PC-9 (cell line): ENCODE results near the gene TRAPPC10. TPM values are rescaled to one million over a fixed set of nuclear protein-coding genes. Genes with fewer than 3 reads are reported as not detected.

Experiments used
- BruUV-seq: library from RNA; stranded (reverse); fragments of 400-500 nt; replicated peaks from 2 replicates; lab custom pipeline; 2021; lab: Mats Ljungman, UMichigan
- CTCF ChIA-PET: fragments of 300-600 bp; sonication (Branson Sonifier 250); formaldehyde crosslinking; loops from one replicate; lab custom pipeline; 2022; ENCODE audit warnings: antibody characterized with exemption; lab: Charles Lee
- POLR2A ChIA-PET: fragments of 300-600 bp; sonication (Branson Sonifier 250); formaldehyde crosslinking; loops from one replicate; lab custom pipeline; 2022; ENCODE audit warnings: antibody characterized with exemption; ENCODE audit not compliant: unreplicated experiment; lab: Charles Lee
- DNase-seq, 2 experiments: peaks; one replicate each; pipeline versions ENCODE4 v3.0.0 to v3.0.0-alpha.2; 2015 to 2022; ENCODE audit warnings: mixed read lengths in 1 of 2
- H2AFZ ChIP-seq: fragments of 200-600 bp; sonication (generic); 2 replicates; pipeline ENCODE4 v1.8.1; 2017; ENCODE audit warnings: antibody characterized with exemption
- H3F3A ChIP-seq: fragments of 200-600 bp; sonication (generic); 2 replicates; pipeline ENCODE4 v1.8.1; 2017; ENCODE audit warnings: antibody characterized with exemption, mild to moderate bottlenecking, low read depth; ENCODE audit not compliant: insufficient read depth
- H3K27ac ChIP-seq: fragments of 200-600 bp; sonication (generic); 2 replicates; pipeline ENCODE4 v1.6.1; 2016; ENCODE audit warnings: mixed run types
- H3K27me3 ChIP-seq: fragments of 200-600 bp; sonication (generic); 2 replicates; pipeline ENCODE4 v1.6.1; 2016; ENCODE audit warnings: low read depth, mixed run types; ENCODE audit not compliant: insufficient read depth
- H3K36me3 ChIP-seq: fragments of 200-600 bp; sonication (generic); 2 replicates; pipeline ENCODE4 v1.6.1; 2016; ENCODE audit warnings: low read depth, mixed run types
- H3K4me1 ChIP-seq: fragments of 200-600 bp; sonication (generic); replicated peaks from 2 replicates; pipeline ENCODE4 v1.6.1; 2016; ENCODE audit warnings: mixed run types; ENCODE audit not compliant: insufficient read depth
- H3K4me2 ChIP-seq: fragments of 200-600 bp; sonication (generic); 2 replicates; pipeline ENCODE4 v1.6.1; 2017; ENCODE audit warnings: mixed run types
- H3K4me3 ChIP-seq: fragments of 200-600 bp; sonication (generic); 2 replicates; pipeline ENCODE4 v1.6.1; 2016; ENCODE audit warnings: mixed run types
- H3K79me2 ChIP-seq: fragments of 200-600 bp; sonication (generic); 2 replicates; pipeline ENCODE4 v1.6.1; 2017; ENCODE audit warnings: low read depth, mixed run types
- H3K9me2 ChIP-seq: fragments of 200-600 bp; sonication (generic); 2 replicates; pipeline ENCODE4 v1.8.1; 2017; ENCODE audit warnings: mild to moderate bottlenecking; ENCODE audit not compliant: insufficient read depth
- H3K9me3 ChIP-seq: fragments of 200-600 bp; sonication (generic); 2 replicates; pipeline ENCODE4 v1.8.1; 2016; ENCODE audit warnings: low read depth; ENCODE audit not compliant: insufficient read depth
- H4K20me1 ChIP-seq: fragments of 200-600 bp; sonication (generic); 2 replicates; pipeline ENCODE4 v1.8.1; 2017; ENCODE audit not compliant: insufficient read depth
- CTCF ChIP-seq: fragments of 200-600 bp; sonication (generic); conservative IDR thresholded peaks from 2 replicates; pipeline ENCODE4 v1.6.1; 2017; ENCODE audit warnings: mixed run types, antibody characterized with exemption, mild to moderate bottlenecking, moderate library complexity
- EZH2 ChIP-seq: fragments of 200-600 bp; sonication (generic); IDR thresholded peaks from 2 replicates; pipeline ENCODE4 v1.8.0; 2017; ENCODE audit warnings: antibody characterized with exemption, low read depth
- intact Hi-C: fragments of 100-400 bp; cut with micrococcal nuclease; formaldehyde crosslinking; loops from one replicate; pipeline ENCODE4 v1.10.0; 2022; ENCODE audit not compliant: unreplicated experiment
- total RNA-seq: library from RNA; stranded (reverse); gene quantifications from 2 replicates; pipeline ENCODE4 v1.2.3, GENCODE V29; 2021

TRAPPC10 gene
- total RNA-seq, 1 experiment from 2014 or later: 27.2 TPM

GRCh38 chr21:44066116-44066515, 54.0 kb downstream of the TRAPPC10 start:
- CTCF ChIA-PET: no interaction called here
- Histone ChIP-seq H3K4me3 (no peak overlapping the region), H3K27ac (no peak overlapping the region), H3K27me3 (no peaks in the 10 kb centered on the region), H3K9me3 (no peaks in the 10 kb centered on the region), H3K36me3 (no peaks in the 10 kb centered on the region), H3K9me2 (no peaks in the 10 kb centered on the region), H3K4me1 (no peaks in the 10 kb centered on the region), H3K79me2 (no peaks in the 10 kb centered on the region), H3F3A (no peaks in the 10 kb centered on the region), H4K20me1 (0 out of 2 replicates have a peak, but pooled peaks cover 4% of the 10 kb centered on the region), H2AFZ (no peak overlapping the region), H3K4me2 (no peak overlapping the region)
- POLR2A ChIA-PET: no interaction called here
- BruUV-seq: no TSS peak
- DNase-seq: no peak
- intact Hi-C loops: no loop called here
- TF ChIP-seq EZH2 (no peak), CTCF (no peak)

GRCh38 chr21:44067011-44067839, 55.1 kb downstream of the TRAPPC10 start:
- ChIA-PET POLR2A (no interaction called here), CTCF (no interaction called here)
- intact Hi-C loops: no loop called here
- TF ChIP-seq EZH2: no peak
- no peak for TF ChIP-seq CTCF
- Histone ChIP-seq H2AFZ (no peak overlapping the region), H3K4me2 (no peak overlapping the region), H3K79me2 (no peaks in the 10 kb centered on the region), H3K4me3 (no peak overlapping the region), H3K36me3 (no peaks in the 10 kb centered on the region), H3K27ac (no peak overlapping the region), H3K9me2 (no peaks in the 10 kb centered on the region), H3K9me3 (no peaks in the 10 kb centered on the region), H3K27me3 (no peaks in the 10 kb centered on the region), H3K4me1 (no peaks in the 10 kb centered on the region), H4K20me1 (0 out of 2 replicates have a peak, but pooled peaks cover 4% of the 10 kb centered on the region), H3F3A (no peaks in the 10 kb centered on the region)
- BruUV-seq: no TSS peak
- no peak for DNase-seq

- ChIA-PET POLR2A (no interaction called here), CTCF (no interaction called here)
- TF ChIP-seq EZH2 (no peak), CTCF (no peak)
- Histone ChIP-seq H2AFZ (no peak overlapping the region), H3K4me1 (no peaks in the 10 kb centered on the region), H4K20me1 (0 out of 2 replicates have a peak, but pooled peaks cover 4% of the 10 kb centered on the region), H3K4me2 (no peak overlapping the region), H3K4me3 (no peak overlapping the region), H3K79me2 (no peaks in the 10 kb centered on the region), H3K27ac (no peak overlapping the region), H3K9me3 (no peaks in the 10 kb centered on the region), H3K36me3 (no peaks in the 10 kb centered on the region), H3F3A (no peaks in the 10 kb centered on the region), H3K27me3 (no peaks in the 10 kb centered on the region), H3K9me2 (no peaks in the 10 kb centered on the region)
- no peak for DNase-seq
- no TSS peak for BruUV-seq
- intact Hi-C loops: no loop called here
Observed at GRCh38 chr21:44070391-44070790, 58.3 kb downstream of the TRAPPC10 start.
